Omental fat pad (tissue), 4 donors: ENCODE results near the gene BBC3. TPM values are rescaled to one million over a fixed set of nuclear protein-coding genes. Genes with fewer than 3 reads are reported as not detected.

Source experiments
- ATAC-seq: fragments of 150-250 bp; one replicate; pipeline ENCODE4 v1.9.1; 2016; ENCODE audit warnings: mild to moderate bottlenecking, moderate library complexity; ENCODE audit not compliant: low FRiP score
- DNase-seq: peaks from one replicate; pipeline ENCODE4 v3.0.0-alpha.2; 2019; ENCODE audit warnings: low spot score
- CTCF ChIP-seq, 3 donors: fragments of 450-650 bp; IDR thresholded peaks; one replicate each; pipeline ENCODE4 v1.5.1; 2016 to 2017; ENCODE audit warnings: antibody characterized with exemption in 3 of 3, mild to moderate bottlenecking in 3 of 3, moderate library complexity in 2 of 3
- total RNA-seq, 4 donors: library from RNA; depleted of rRNA; stranded (reverse); fragments of >200 nt; gene quantifications; one replicate each; pipeline ENCODE4 v1.1.0, GENCODE V29; 2016

The BBC3 gene
- total RNA-seq, 4 donors from 2014 or later: 1.0 to 9.1 (median 1.8) TPM

- ATAC-seq: peak; percentile 72
- peak; percentile 70 for DNase-seq
- no peak for TF ChIP-seq CTCF (IDR thresholded peaks at IDR 0.05)
Measured at GRCh38 chr19:47273313-47274070, 42.5 kb upstream of the BBC3 start.

- DNase-seq: no peak
- ATAC-seq: peak; percentile 24
Measured at GRCh38 chr19:47272448-47273312, 41.7 kb upstream of the BBC3 start.

GRCh38 chr19:47271949-47272348, 41.0 kb upstream of the BBC3 start:
- ATAC-seq (no peak), DNase-seq (no peak)
- no peak for TF ChIP-seq CTCF (IDR thresholded peaks at IDR 0.05)

More at GRCh38 chr19:47272448-47273312, 41.7 kb upstream of the BBC3 start:
- TF ChIP-seq CTCF (IDR thresholded peaks at IDR 0.05): no peak

GRCh38 chr19:47270408-47270807, 39.4 kb upstream of the BBC3 start:
- TF ChIP-seq CTCF (IDR thresholded peaks at IDR 0.05): no peak
- DNase-seq (no peak), ATAC-seq (no peak)

- TF ChIP-seq CTCF (IDR thresholded peaks at IDR 0.05): no peak
- DNase-seq: no peak
- ATAC-seq: no peak
Measured at GRCh38 chr19:47269596-47269995, 38.6 kb upstream of the BBC3 start.

GRCh38 chr19:47268028-47268427, 37.0 kb upstream of the BBC3 start:
- no peak for TF ChIP-seq CTCF (IDR thresholded peaks at IDR 0.05)
- no peak for DNase-seq
- ATAC-seq: no peak
